A549 (cell line): ENCODE results near the gene SUPT5H. TPM values are rescaled to one million over a fixed set of nuclear protein-coding genes. Genes with fewer than 3 reads are reported as not detected.
A peak's percentile ranks its signal among the peaks of the same experiment; 100 is the strongest.

Experiments used
- ATAC-seq, 2 experiments: fragments of 200-7000 bp in 1 of 2; fragments of >200 bp in 1 of 2; cut with Nextera tagmentation in 1 of 2; cut with Tn5 transposase in 1 of 2; 3 replicates each; pipeline versions ENCODE4 v1.8.0 to v1.9.1; 2018 to 2020; ENCODE audit warnings: mild to moderate bottlenecking in 1 of 2, moderate library complexity in 1 of 2
- CTCF ChIA-PET: fragments of 300-600 bp; sonication (Branson Sonifier 250); formaldehyde crosslinking; extraction: SDS; loops from one replicate; lab custom pipeline; 2021; ENCODE audit warnings: antibody characterized with exemption, inconsistent platforms; lab: Yijun Ruan, JAX
- POLR2A ChIA-PET: fragments of 350-600 bp; formaldehyde crosslinking; extraction: SDS; loops from one replicate; lab custom pipeline; 2021; ENCODE audit warnings: antibody characterized with exemption, inconsistent platforms; lab: Yijun Ruan, JAX
- DNase-seq, 2 experiments: peaks; one replicate each; pipeline versions ENCODE4 v3.0.0 to v3.0.0-alpha.2; 2011 to 2016; ENCODE audit warnings: low read depth in 1 of 2, low spot score in 1 of 2
- FAIRE-seq: peaks from 2 replicates; lab custom pipeline; 2011; peaks lifted over from hg19 to GRCh38; lab: Jason Lieb, UNC
- H3K27ac ChIP-seq, 2 experiments: fragments of >200 bp; sonication (Bioruptor Twin); formaldehyde crosslinking; 3 replicates each; pipeline ENCODE4 v1.5.1; 2016 to 2017
- H3K4me1 ChIP-seq: fragments of >200 bp; sonication (Bioruptor Twin); formaldehyde crosslinking; 3 replicates; pipeline ENCODE4 v1.6.1; 2016
- H3K4me2 ChIP-seq: fragments of >200 bp; sonication (Bioruptor Twin); formaldehyde crosslinking; 3 replicates; pipeline ENCODE4 v1.6.1; 2016
- H3K4me3 ChIP-seq: fragments of >200 bp; sonication (Bioruptor Twin); formaldehyde crosslinking; 3 replicates; pipeline ENCODE4 v1.5.1; 2016
- H3K9me3 ChIP-seq: fragments of >200 bp; sonication (Bioruptor Twin); formaldehyde crosslinking; 3 replicates; pipeline ENCODE4 v1.6.1; 2016
- ATOH8 ChIP-seq: fragments of 250-450 bp; sonication (Bioruptor Pico); IDR thresholded peaks from 2 replicates; pipeline ENCODE4 v1.5.0; 2020; ENCODE audit warnings: low read depth, mild to moderate bottlenecking, moderate library complexity
- BCL3 ChIP-seq: fragments of >200 bp; sonication (Bioruptor Twin); formaldehyde crosslinking; IDR thresholded peaks from 3 replicates; pipeline ENCODE4 v1.6.1; 2016
- BHLHE40 ChIP-seq: IDR thresholded peaks from 2 replicates; pipeline ENCODE4 v1.6.1; 2012; ENCODE audit warnings: low read depth, low read length, inconsistent platforms
- CBX8 ChIP-seq: fragments of 200-600 bp; sonication (generic); IDR thresholded peaks from 2 replicates; pipeline ENCODE4 v1.6.1; 2016
- CHD2 ChIP-seq: fragments of 150-350 bp; IDR thresholded peaks from 2 replicates; pipeline ENCODE4 v1.6.1; 2014; ENCODE audit warnings: low read length; ENCODE audit not compliant: partially characterized antibody
- E2F6 ChIP-seq: IDR thresholded peaks from 2 replicates; pipeline ENCODE4 v1.6.1; 2012; ENCODE audit warnings: low read depth, borderline replicate concordance
- EHF ChIP-seq: fragments of 250-450 bp; sonication (Bioruptor Pico); IDR thresholded peaks from 2 replicates; pipeline ENCODE4 v1.5.0; 2020; ENCODE audit warnings: mild to moderate bottlenecking
- ESRRA ChIP-seq: fragments of 150-350 bp; IDR thresholded peaks from 2 replicates; pipeline ENCODE4 v1.6.1; 2014; ENCODE audit warnings: mild to moderate bottlenecking, low read length, borderline replicate concordance
- FOSB ChIP-seq: fragments of 250-450 bp; sonication (Bioruptor Pico); IDR thresholded peaks from 2 replicates; pipeline ENCODE4 v1.5.0; 2020; ENCODE audit warnings: mild to moderate bottlenecking, moderate library complexity
- FOSL2 ChIP-seq, 2 experiments: fragments of 450-650 bp in 1 of 2; fragments of >200 bp in 1 of 2; sonication (Bioruptor Twin) in 1 of 2; formaldehyde crosslinking; IDR thresholded peaks; 2 replicates each; pipeline versions ENCODE4 v1.5.0 to v1.6.1; 2016 to 2020; ENCODE audit warnings: mild to moderate bottlenecking in 1 of 2, moderate library complexity in 1 of 2
- FOXS1 ChIP-seq: fragments of 250-450 bp; sonication (Bioruptor Pico); IDR thresholded peaks from 2 replicates; pipeline ENCODE4 v1.5.0; 2020; ENCODE audit warnings: mild to moderate bottlenecking, moderate library complexity
- HEYL ChIP-seq: fragments of 250-450 bp; sonication (Bioruptor Pico); IDR thresholded peaks from 2 replicates; pipeline ENCODE4 v1.8.0; 2021; ENCODE audit warnings: mild to moderate bottlenecking, moderate library complexity
- HMGXB4 ChIP-seq: fragments of 250-450 bp; sonication (Bioruptor Pico); IDR thresholded peaks from 2 replicates; pipeline ENCODE4 v1.5.0; 2021; ENCODE audit warnings: mild to moderate bottlenecking, moderate library complexity, borderline replicate concordance
- HOXB13 ChIP-seq: fragments of 250-450 bp; sonication (Bioruptor Pico); IDR thresholded peaks from 2 replicates; pipeline ENCODE4 v1.5.0; 2020; ENCODE audit warnings: low read depth, mild to moderate bottlenecking, moderate library complexity
- HOXB5 ChIP-seq: fragments of 250-450 bp; sonication (Bioruptor Pico); IDR thresholded peaks from 2 replicates; pipeline ENCODE4 v1.5.0; 2020; ENCODE audit warnings: mild to moderate bottlenecking, moderate library complexity
- JUN ChIP-seq, 2 experiments: fragments of >200 bp; sonication (Bioruptor Twin); formaldehyde crosslinking; IDR thresholded peaks; 2 replicates in 1 of 2; 3 replicates in 1 of 2; pipeline ENCODE4 v1.6.1; 2016 to 2017
- KDM1A ChIP-seq: fragments of 200-600 bp; sonication (generic); IDR thresholded peaks from 2 replicates; pipeline ENCODE4 v1.6.1; 2016; ENCODE audit warnings: low read depth, mild to moderate bottlenecking
- KDM5A ChIP-seq: fragments of 200-600 bp; sonication (generic); IDR thresholded peaks from 2 replicates; pipeline ENCODE4 v1.6.1; 2016; ENCODE audit warnings: antibody characterized with exemption, mild to moderate bottlenecking
- MAZ ChIP-seq: fragments of 150-350 bp; IDR thresholded peaks from 2 replicates; pipeline ENCODE4 v1.6.1; 2014; ENCODE audit warnings: antibody characterized with exemption, low read depth, low read length, borderline replicate concordance
- MYC ChIP-seq: IDR thresholded peaks from 2 replicates; pipeline ENCODE4 v1.6.1; 2012; ENCODE audit warnings: mild to moderate bottlenecking, inconsistent platforms, low read length, improper control_type of control experiment, borderline replicate concordance
- NPAS2 ChIP-seq: fragments of 250-450 bp; sonication (Bioruptor Pico); IDR thresholded peaks from 2 replicates; pipeline ENCODE4 v1.8.0; 2022; ENCODE audit warnings: mild to moderate bottlenecking, moderate library complexity, borderline replicate concordance
- POLR2A ChIP-seq: IDR thresholded peaks from 2 replicates; pipeline ENCODE4 v1.6.1; 2012; ENCODE audit warnings: mild to moderate bottlenecking, low read length
- RAD21 ChIP-seq, 2 experiments: fragments of >200 bp in 1 of 2; sonication (Bioruptor Twin) in 1 of 2; formaldehyde crosslinking in 1 of 2; IDR thresholded peaks in 1 of 2; conservative IDR thresholded peaks in 1 of 2; 2 replicates in 1 of 2; 3 replicates in 1 of 2; pipeline ENCODE4 v1.6.1; 2012 to 2018; ENCODE audit warnings: inconsistent platforms in 1 of 2
- REST ChIP-seq: fragments of 200-600 bp; sonication (generic); IDR thresholded peaks from 2 replicates; pipeline ENCODE4 v1.6.1; 2016; ENCODE audit warnings: antibody characterized with exemption, mild to moderate bottlenecking, moderate library complexity
- SMC3 ChIP-seq: fragments of >200 bp; sonication (Bioruptor Twin); formaldehyde crosslinking; IDR thresholded peaks from 3 replicates; pipeline ENCODE4 v1.6.1; 2018; ENCODE audit warnings: inconsistent platforms
- TFCP2L1 ChIP-seq: fragments of 250-450 bp; sonication (Bioruptor Pico); IDR thresholded peaks from 2 replicates; pipeline ENCODE4 v1.5.0; 2021; ENCODE audit warnings: mild to moderate bottlenecking
- TP53 ChIP-seq: fragments of 250-450 bp; sonication (Bioruptor Pico); IDR thresholded peaks from 2 replicates; pipeline ENCODE4 v1.5.0; 2021; ENCODE audit warnings: mild to moderate bottlenecking, moderate library complexity
- USF2 ChIP-seq: fragments of 450-650 bp; IDR thresholded peaks from 2 replicates; pipeline ENCODE4 v1.6.1; 2014; ENCODE audit warnings: antibody characterized with exemption
- ZSCAN20 ChIP-seq: fragments of 250-450 bp; sonication (Bioruptor Pico); IDR thresholded peaks from 2 replicates; pipeline ENCODE4 v1.8.0; 2022; ENCODE audit warnings: mild to moderate bottlenecking, moderate library complexity
- WGBS: methylation state at CpG from one replicate; pipeline ENCODE4 v1.1.6; 2017; ENCODE audit errors: missing lambda C conversion rate; 5-methylcytosine and 5-hydroxymethylcytosine counted together
- polyA plus RNA-seq, 4 experiments: library from polyadenylated mRNA; depleted of rRNA in 3 of 4; stranded (reverse); fragments of >200 nt; fragmentation: RNase III in 1 of 4; extraction: RNeasy Plus Mini Kit Qiagen cat#74134 plus additional on column Dnase treatment in 1 of 4; gene quantifications; 2 replicates in 3 of 4; 3 replicates in 1 of 4; pipeline ENCODE4 v1.2.3, GENCODE V29; 2011 to 2017

Gene SUPT5H
- polyA plus RNA-seq, 2 of the 4 experiments (the other 2 are of a cell fraction) = 186 to 222 TPM

- peak in 1 of 2 experiments; percentile 39; a peak in 4 of 6 replicates for ATAC-seq
- peak; percentile 94 to 97 for DNase-seq
- POLR2A ChIA-PET = interaction anchor here (1.7 kb wide), 1 partner anchor 67 kb away, joined by 13 read pairs; the partner anchor contains the start of gene RPS16
- Histone ChIP-seq H3K27ac (peak overlapping the region; percentile 6 to 57; a peak in 2 of 6 replicates), H3K4me3 (peak overlapping the region; percentile 16; the same call in 1 of the 3 replicates), H3K4me2 (peak overlapping the region; percentile 70), H3K4me1 (peaks cover 25% of the 10 kb centered on the region), H3K9me3 (peaks cover 5% of the 10 kb centered on the region)
- no peak for FAIRE-seq
- CTCF ChIA-PET = interaction anchor here (0.5 to 15.8 kb wide), 36 partner anchors 11 to 1267 kb away, joined by 3 to 305 read pairs (median 5); partner anchors contain the start of genes EID2, EID2B, NFKBIB and RPS16
- 27% methylated on average over 52 of the region's 69 CpGs for WGBS
- peak in 1 of 2 experiments; percentile 58; a peak in 4 of 5 replicates for TF ChIP-seq RAD21 (conservative IDR thresholded peaks at IDR 0.05 in 1 of 2, IDR thresholded peaks at IDR 0.05 in 1 of 2)
- no peak for TF ChIP-seq REST
- TF ChIP-seq MAZ = peak; percentile 80; the same call in 1 of the 2 replicates
- peak; percentile 65 for TF ChIP-seq SMC3
- peak; percentile 96 for TF ChIP-seq HOXB13 (CRISPR knock-in tag)
- 0 out of 2 replicates have a peak, but pooled peaks have one; percentile 28 for TF ChIP-seq KDM1A
- TF ChIP-seq TP53 (CRISPR knock-in tag) = peak; percentile 93
- no peak for TF ChIP-seq BCL3
- peak; percentile 76; the same call in 1 of the 2 replicates for TF ChIP-seq ZSCAN20 (CRISPR knock-in tag)
- no peak for TF ChIP-seq CHD2
- TF ChIP-seq FOXS1 = peak; percentile 92
- TF ChIP-seq ESRRA = no peak; the same call in 1 of the 2 replicates
- no peak for TF ChIP-seq USF2
- TF ChIP-seq POLR2A = no peak
- no peak for TF ChIP-seq FOSB (CRISPR knock-in tag)
- TF ChIP-seq TFCP2L1 (CRISPR knock-in tag) = peak; percentile 51; the same call in 1 of the 2 replicates
- 0 out of 5 replicates have a peak, but pooled peaks of 1 of the 2 experiments have one; percentile 20 for TF ChIP-seq JUN (IDR thresholded peaks at IDR 0.05)
- TF ChIP-seq HOXB5 (CRISPR knock-in tag) = peak; percentile 95
- TF ChIP-seq EHF = peak; percentile 91
- no peak for TF ChIP-seq KDM5A
- TF ChIP-seq NPAS2 (CRISPR knock-in tag) = peak; percentile 53; the same call in 1 of the 2 replicates
- peak; percentile 97 for TF ChIP-seq ATOH8 (CRISPR knock-in tag)
- TF ChIP-seq MYC = peak; percentile 94
- TF ChIP-seq CBX8 = no peak
- peak; percentile 99 for TF ChIP-seq E2F6
- TF ChIP-seq FOSL2 (IDR thresholded peaks at IDR 0.05) = no peak
- TF ChIP-seq FOSL2 (CRISPR knock-in tag; IDR thresholded peaks at IDR 0.05) = no peak
- TF ChIP-seq HMGXB4 (CRISPR knock-in tag) = no peak
- TF ChIP-seq BHLHE40 = peak; percentile 16; the same call in 1 of the 2 replicates
- peak; percentile 73; the same call in 1 of the 2 replicates for TF ChIP-seq HEYL
These were observed 57.4 kb downstream of the SUPT5H start for GRCh38 chr19:39502640-39503417.
